Stomach (tissue), 4 donors: ENCODE results near the gene ADGRL3.

Experiments
- CTCF ChIP-seq, 7 experiments: fragments of 450-650 bp in 4 of 7; fragments of 200-600 bp in 3 of 7; sonication (generic) in 3 of 7; IDR thresholded peaks; one replicate each; pipeline ENCODE4 v1.5.1; 2016 to 2019; ENCODE audit warnings: antibody characterized with exemption in 7 of 7, control low read depth in 2 of 7, mild to moderate bottlenecking in 1 of 7
- POLR2A ChIP-seq, 4 donors: fragments of 450-650 bp; IDR thresholded peaks; one replicate each; pipeline ENCODE4 v1.6.1; 2016; ENCODE audit warnings: antibody characterized with exemption in 4 of 4, control low read depth in 2 of 4, mild to moderate bottlenecking in 1 of 4, moderate library complexity in 1 of 4

GRCh38 chr4:61445374-61446063, 245.4 kb downstream of the ADGRL3 start:
- TF ChIP-seq POLR2A (IDR thresholded peaks at IDR 0.05) = no peak
- TF ChIP-seq CTCF (IDR thresholded peaks at IDR 0.05) = no peak
